ENCODE measurements around the gene NKD2.
"Not testable (repeated sequence)": the region's sequence is repeated elsewhere in the genome, so short reads cannot be mapped to it uniquely, and the experiment has no call there.

The NKD2 gene

GRCh38 chr5:1059884-1060263, 51.3 kb downstream of the NKD2 start:
- DNase-seq = no peak

GRCh38 chr5:1060535-1060981, 52.0 kb downstream of the NKD2 start:
- DNase-seq = no peak

- DNase-seq = not testable (repeated sequence)
These were observed 52.7 kb downstream of the NKD2 start for GRCh38 chr5:1061292-1061691.

- DNase-seq = no peak
These were observed 53.3 kb downstream of the NKD2 start for GRCh38 chr5:1061916-1062315.

GRCh38 chr5:1062761-1063568, 54.4 kb downstream of the NKD2 start:
- DNase-seq = no peak

GRCh38 chr5:1063661-1064382, 55.2 kb downstream of the NKD2 start:
- no peak for DNase-seq

- DNase-seq = no peak
These were observed 56.0 kb downstream of the NKD2 start for GRCh38 chr5:1064383-1065142.

GRCh38 chr5:1065143-1065750, 56.6 kb downstream of the NKD2 start:
- no peak for DNase-seq

- no peak for DNase-seq
These were observed 57.5 kb downstream of the NKD2 start for GRCh38 chr5:1065891-1066650.

GRCh38 chr5:1066676-1067075, 58.1 kb downstream of the NKD2 start:
- DNase-seq = no peak

- DNase-seq = no peak
These were observed 58.8 kb downstream of the NKD2 start for GRCh38 chr5:1067141-1068121.

- DNase-seq = no peak
These were observed 59.7 kb downstream of the NKD2 start for GRCh38 chr5:1068204-1068894.

GRCh38 chr5:1068895-1069719, 60.5 kb downstream of the NKD2 start:
- DNase-seq = no peak

- no peak for DNase-seq
These were observed 61.1 kb downstream of the NKD2 start for GRCh38 chr5:1069720-1070088.

- no peak for DNase-seq
These were observed 64.9 kb downstream of the NKD2 start for GRCh38 chr5:1073239-1074102.

- no peak for DNase-seq
These were observed 65.6 kb downstream of the NKD2 start for GRCh38 chr5:1074226-1074625.

GRCh38 chr5:1074816-1075554, 66.4 kb downstream of the NKD2 start:
- DNase-seq = no peak

- DNase-seq = no peak
These were observed 66.9 kb downstream of the NKD2 start for GRCh38 chr5:1075555-1075881.
